H1 (cell line): ENCODE measurements around the gene MPP3. TPM values are rescaled to one million over a fixed set of nuclear protein-coding genes. Genes with fewer than 3 reads are reported as not detected.

ENCODE experiments used
- CTCF ChIA-PET: fragments of 300-600 bp; sonication (Branson Sonifier 250); formaldehyde crosslinking; loops from one replicate; lab custom pipeline; 2021; ENCODE audit not compliant: partially characterized antibody; lab: Charles Lee
- POLR2A ChIA-PET: fragments of 300-600 bp; sonication (Branson Sonifier 250); formaldehyde crosslinking; loops from one replicate; lab custom pipeline; 2021; ENCODE audit warnings: inconsistent platforms; ENCODE audit not compliant: partially characterized antibody; lab: Charles Lee
- DNase-seq, 2 experiments: peaks; one replicate each; pipeline versions ENCODE4 v3.0.0 to v3.0.0-alpha.2; 2010 to 2022; ENCODE audit warnings: low spot score in 2 of 2, low read depth in 1 of 2, mixed read lengths in 1 of 2
- FAIRE-seq: peaks from 2 replicates; lab custom pipeline; 2011; peaks lifted over from hg19 to GRCh38; lab: Jason Lieb, UNC
- H2AFZ ChIP-seq: 2 replicates; pipeline ENCODE4 v1.8.1; 2012; ENCODE audit warnings: low read length, inconsistent platforms
- H2AK5ac ChIP-seq: 2 replicates; pipeline ENCODE4 v1.6.1; 2013; ENCODE audit warnings: low read depth, low read length
- H2BK120ac ChIP-seq: replicated peaks from 2 replicates; pipeline ENCODE3; 2013; ENCODE audit warnings: low read depth, low read length, inconsistent platforms
- H2BK12ac ChIP-seq: 2 replicates; pipeline ENCODE4 v1.6.1; 2013; ENCODE audit warnings: low read depth, low read length
- H2BK15ac ChIP-seq: 2 replicates; pipeline ENCODE4 v1.6.1; 2013; ENCODE audit warnings: low read length
- H2BK20ac ChIP-seq: 2 replicates; pipeline ENCODE4 v1.6.1; 2013; ENCODE audit warnings: low read length
- H2BK5ac ChIP-seq: 2 replicates; pipeline ENCODE4 v1.6.1; 2013; ENCODE audit warnings: low read depth, low read length
- H3K14ac ChIP-seq: 2 replicates; pipeline ENCODE4 v1.6.1; 2013; ENCODE audit warnings: inconsistent platforms; ENCODE audit not compliant: insufficient read length
- H3K18ac ChIP-seq: 2 replicates; pipeline ENCODE4 v1.6.1; 2013; ENCODE audit warnings: low read length; ENCODE audit errors: extremely low read depth
- H3K23ac ChIP-seq: 2 replicates; pipeline ENCODE4 v1.6.1; 2013; ENCODE audit warnings: inconsistent platforms; ENCODE audit not compliant: insufficient read length
- H3K23me2 ChIP-seq: 2 replicates; pipeline ENCODE4 v1.6.1; 2013; ENCODE audit warnings: low read depth, low read length
- H3K27ac ChIP-seq: 2 replicates; pipeline ENCODE4 v1.6.1; 2011; ENCODE audit warnings: low read depth, low read length, inconsistent platforms
- H3K27me3 ChIP-seq, 4 experiments: replicated peaks in 1 of 4; 1 replicate in 1 of 4; 2 replicates in 3 of 4; pipeline versions ENCODE4 v1.6.1 to v1.8.1; 2011 to 2013; ENCODE audit warnings: low read length in 3 of 4, mild to moderate bottlenecking in 3 of 4, inconsistent platforms in 2 of 4, mixed read lengths in 2 of 4, moderate library complexity in 1 of 4; ENCODE audit not compliant: control insufficient read depth in 3 of 4, insufficient read depth in 3 of 4; ENCODE audit errors: extremely low read depth in 1 of 4
- H3K36me3 ChIP-seq, 4 experiments: 2 replicates each; pipeline versions ENCODE4 v1.6.1 to v1.8.1; 2011 to 2013; ENCODE audit warnings: mild to moderate bottlenecking in 4 of 4, low read length in 3 of 4, moderate library complexity in 2 of 4, control low read depth in 1 of 4, inconsistent platforms in 1 of 4; ENCODE audit not compliant: insufficient read depth in 4 of 4, control insufficient read depth in 2 of 4
- H3K4ac ChIP-seq: replicated peaks from 2 replicates; pipeline ENCODE3; 2013; ENCODE audit warnings: low read length, low read depth, mixed read lengths, inconsistent platforms; ENCODE audit not compliant: insufficient read length
- H3K4me1 ChIP-seq, 4 experiments: replicated peaks in 1 of 4; 1 replicate in 1 of 4; 2 replicates in 3 of 4; pipeline versions ENCODE4 v1.6.1 to v1.8.1; 2011 to 2013; ENCODE audit warnings: low read length in 3 of 4, inconsistent platforms in 2 of 4, mixed read lengths in 1 of 4; ENCODE audit not compliant: insufficient read depth in 4 of 4, control insufficient read depth in 3 of 4
- H3K4me2 ChIP-seq, 2 experiments: 2 replicates each; pipeline versions ENCODE4 v1.6.1 to v1.8.1; 2011 to 2013; ENCODE audit warnings: low read depth in 2 of 2, low read length in 2 of 2, control low read depth in 1 of 2, inconsistent platforms in 1 of 2, mild to moderate bottlenecking in 1 of 2; ENCODE audit not compliant: insufficient read depth in 1 of 2
- H3K4me3 ChIP-seq, 4 experiments: fragments of 200-600, 300-600 bp in 1 of 4; sonication (generic), shearing (Covaris generic), sonication (Bioruptor Twin) in 1 of 4; 2 replicates each; pipeline versions ENCODE4 v1.5.1 to v1.8.1; 2011 to 2016; ENCODE audit warnings: low read length in 4 of 4, low read depth in 3 of 4, control low read depth in 2 of 4, inconsistent platforms in 2 of 4, mild to moderate bottlenecking in 2 of 4, mixed read lengths in 1 of 4, moderate library complexity in 1 of 4; ENCODE audit not compliant: insufficient read depth in 2 of 4; ENCODE audit errors: extremely low read depth in 1 of 4
- H3K56ac ChIP-seq: replicated peaks from 2 replicates; pipeline ENCODE3; 2013; ENCODE audit warnings: low read depth, mild to moderate bottlenecking, mixed read lengths, low read length, inconsistent platforms; ENCODE audit not compliant: insufficient read length
- H3K79me1 ChIP-seq: 2 replicates; pipeline ENCODE4 v1.6.1; 2013; ENCODE audit warnings: low read depth, low read length, control low read depth
- H3K79me2 ChIP-seq, 2 experiments: 2 replicates each; pipeline versions ENCODE4 v1.6.1 to v1.8.1; 2012 to 2013; ENCODE audit warnings: low read length in 2 of 2, mild to moderate bottlenecking in 2 of 2, inconsistent platforms in 1 of 2; ENCODE audit not compliant: insufficient read depth in 2 of 2, control insufficient read depth in 1 of 2
- H3K9ac ChIP-seq, 4 experiments: replicated peaks in 1 of 4; 1 replicate in 1 of 4; 2 replicates in 3 of 4; pipeline versions ENCODE4 v1.6.1 to v1.8.1; 2011 to 2013; ENCODE audit warnings: low read depth in 3 of 4, low read length in 3 of 4, control low read depth in 2 of 4, mild to moderate bottlenecking in 2 of 4, moderate library complexity in 2 of 4, inconsistent platforms in 1 of 4; ENCODE audit errors: extremely low read depth in 1 of 4
- H3K9me3 ChIP-seq, 2 experiments: 2 replicates each; pipeline versions ENCODE4 v1.6.1 to v1.8.1; 2012 to 2013; ENCODE audit warnings: mild to moderate bottlenecking in 2 of 2, moderate library complexity in 2 of 2, control low read depth in 1 of 2, inconsistent platforms in 1 of 2, low read depth in 1 of 2, low read length in 1 of 2, mixed read lengths in 1 of 2; ENCODE audit not compliant: insufficient read depth in 2 of 2
- H4K20me1 ChIP-seq, 2 experiments: replicated peaks in 1 of 2; 2 replicates each; pipeline versions ENCODE3 to v1.8.1; 2011 to 2013; ENCODE audit warnings: inconsistent platforms in 2 of 2, low read length in 2 of 2, mild to moderate bottlenecking in 1 of 2; ENCODE audit not compliant: insufficient read depth in 2 of 2, control insufficient read depth in 1 of 2
- H4K5ac ChIP-seq: 2 replicates; pipeline ENCODE4 v1.6.1; 2013; ENCODE audit warnings: low read length, low read depth, mixed read lengths, inconsistent platforms; ENCODE audit not compliant: insufficient read length
- H4K8ac ChIP-seq: 2 replicates; pipeline ENCODE4 v1.8.0; 2013; ENCODE audit warnings: mild to moderate bottlenecking, moderate library complexity, low read length, inconsistent platforms; ENCODE audit not compliant: insufficient read depth; ENCODE audit errors: extremely low read depth
- H4K91ac ChIP-seq: replicated peaks from 2 replicates; pipeline ENCODE3; 2013; ENCODE audit warnings: low read length, mixed read lengths, inconsistent platforms; ENCODE audit not compliant: insufficient read length
- ASH2L ChIP-seq: fragments of 200-600, 300-600 bp; sonication (generic); IDR thresholded peaks from one replicate; pipeline ENCODE4 v1.7.1; 2017; ENCODE audit warnings: low read length
- BACH1 ChIP-seq: IDR thresholded peaks from 2 replicates; pipeline ENCODE4 v1.6.1; 2012; ENCODE audit warnings: low read length, improper control_type of control experiment
- CBX8 ChIP-seq: fragments of 300-800, 300-1000 bp; sonication (generic); IDR thresholded peaks from 2 replicates; pipeline ENCODE4 v1.7.1; 2016; ENCODE audit warnings: low read depth, low read length, borderline replicate concordance
- CEBPB ChIP-seq: IDR thresholded peaks from 2 replicates; pipeline ENCODE4 v1.6.1; 2012; ENCODE audit warnings: low read depth, low read length
- EP300 ChIP-seq, 2 experiments: IDR thresholded peaks; 1 replicate in 1 of 2; 2 replicates in 1 of 2; pipeline ENCODE4 v1.6.1; 2011 to 2012; ENCODE audit warnings: low read depth in 2 of 2, low read length in 2 of 2, mild to moderate bottlenecking in 2 of 2, borderline replicate concordance in 1 of 2, inconsistent platforms in 1 of 2, moderate library complexity in 1 of 2
- GABPA ChIP-seq: IDR thresholded peaks from 2 replicates; pipeline ENCODE4 v1.6.1; 2011; ENCODE audit warnings: mild to moderate bottlenecking, low read length, moderate library complexity, borderline replicate concordance; ENCODE audit not compliant: insufficient read depth
- NRF1 ChIP-seq: IDR thresholded peaks from 2 replicates; pipeline ENCODE4 v1.6.1; 2011; ENCODE audit warnings: mild to moderate bottlenecking, low read depth, low read length, improper control_type of control experiment
- RAD21 ChIP-seq, 2 experiments: IDR thresholded peaks in 1 of 2; conservative IDR thresholded peaks in 1 of 2; 2 replicates each; pipeline ENCODE4 v1.6.1; 2011; ENCODE audit warnings: low read depth in 2 of 2, low read length in 2 of 2, improper control_type of control experiment in 1 of 2, inconsistent platforms in 1 of 2, mild to moderate bottlenecking in 1 of 2, moderate library complexity in 1 of 2
- SIX5 ChIP-seq: IDR thresholded peaks from 2 replicates; pipeline ENCODE4 v1.6.1; 2011; ENCODE audit warnings: mild to moderate bottlenecking, low read depth, low read length
- TAF1 ChIP-seq: IDR thresholded peaks from 2 replicates; pipeline ENCODE4 v1.6.1; 2011; ENCODE audit warnings: mild to moderate bottlenecking, low read depth, low read length
- TEAD4 ChIP-seq: IDR thresholded peaks from 2 replicates; pipeline ENCODE4 v1.6.1; 2012; ENCODE audit warnings: low read depth, low read length, inconsistent platforms, mixed read lengths
- USF2 ChIP-seq: IDR thresholded peaks from 2 replicates; pipeline ENCODE4 v1.6.1; 2011; ENCODE audit warnings: low read length, improper control_type of control experiment
- WGBS, 2 experiments: shearing (Covaris generic) in 1 of 2; methylation state at CpG; one replicate each; pipeline versions ENCODE4 v1.1.6 to v1.1.7; 2013 to 2015; ENCODE audit warnings: low lambda C conversion rate in 2 of 2, mixed read lengths in 2 of 2, inconsistent platforms in 1 of 2, low coverage in 1 of 2, missing lambda C conversion rate in 1 of 2; ENCODE audit not compliant: insufficient replicate concordance in 2 of 2, insufficient coverage in 1 of 2, insufficient read length in 1 of 2; ENCODE audit errors: extremely low coverage in 1 of 2, missing lambda C conversion rate in 1 of 2; 5-methylcytosine and 5-hydroxymethylcytosine counted together
- polyA plus RNA-seq, 7 experiments: library from polyadenylated mRNA; depleted of rRNA in 3 of 7; stranded (reverse) in 5 of 7; unstranded in 2 of 7; fragments of >200 nt in 5 of 7; fragments of 200-250 nt in 2 of 7; gene quantifications; 1 replicate in 5 of 7; 2 replicates in 1 of 7; 4 replicates in 1 of 7; pipeline versions ENCODE4 v1.2.1 to v1.2.3, GENCODE V29; 2011 to 2013; ENCODE audit warnings: missing spikeins in 2 of 7, mixed read lengths in 2 of 7
- total RNA-seq: library from RNA; stranded (reverse); fragmentation: NEBNext Ultra II Directional; extraction: Animal tissue kit (Norgen Biotek cat#: 25700); gene quantifications from 2 replicates; pipeline ENCODE4 v1.2.1, GENCODE V29; 2021

The MPP3 gene
- total and polyA plus RNA-seq, 2 of the 8 experiments (the other 6 are each of a cell fraction or from before 2014, with no cell fraction given) = 3.1 to 6.1 TPM

DNA sequence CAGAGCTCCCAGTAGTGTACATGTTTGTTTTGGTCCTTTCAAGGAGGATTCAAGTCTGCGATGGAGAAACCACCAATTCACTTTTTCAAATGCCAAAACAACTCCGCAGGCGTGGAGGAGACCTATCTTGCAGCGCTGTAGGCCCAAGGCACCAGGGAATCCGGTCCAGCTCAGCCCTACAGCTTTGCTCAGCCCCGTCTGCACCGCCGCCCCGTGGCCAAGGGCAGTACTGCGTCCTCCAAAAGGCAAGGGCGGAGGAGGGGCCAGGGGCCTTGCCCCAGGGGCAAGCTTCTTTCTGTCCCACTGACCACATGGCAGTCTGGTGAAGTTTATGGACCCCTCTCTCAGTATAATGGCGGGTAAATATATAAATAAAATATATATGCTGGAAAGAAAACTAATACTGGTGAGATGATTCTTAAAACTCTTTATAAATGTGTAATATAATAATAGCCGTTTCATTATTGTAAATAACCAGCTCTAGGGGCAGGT, 13.3 kb upstream of the MPP3 start:
- Histone ChIP-seq H3K79me1 (no peaks in the 10 kb centered on the region), H4K5ac (no peak overlapping the region), H3K4me3 (peak overlapping the region in 1 of 4 experiments; percentile 46; a peak in 1 of 8 replicates), H3K27me3 (peaks cover 0 to 3% (median 0%) of the 10 kb centered on the region in 4 experiments; a peak in 2 of 7 replicates), H2BK5ac (no peak overlapping the region), H3K9ac (no peak overlapping the region), H3K23ac (no peak overlapping the region), H3K14ac (no peak overlapping the region), H3K56ac (no peak overlapping the region), H4K91ac (no peak overlapping the region), H3K9me3 (no peaks in the 10 kb centered on the region), H2AK5ac (no peak overlapping the region), H3K23me2 (no peaks in the 10 kb centered on the region), H3K27ac (no peak overlapping the region), H2BK12ac (no peak overlapping the region), H3K18ac (no peak overlapping the region), H3K4me2 (peak overlapping the region in 1 of 2 experiments; percentile 72; a peak in 1 of 4 replicates), H2BK20ac (no peak overlapping the region), H3K79me2 (no peaks in the 10 kb centered on the region), H2BK15ac (no peak overlapping the region), H4K8ac (no peak overlapping the region), H4K20me1 (no peaks in the 10 kb centered on the region), H2AFZ (no peak overlapping the region), H3K36me3 (no peaks in the 10 kb centered on the region), H3K4ac (no peak overlapping the region), H2BK120ac (no peak overlapping the region), H3K4me1 (peaks cover 0 to 5% (median 1%) of the 10 kb centered on the region in 4 experiments; a peak in 2 of 7 replicates)
- WGBS, 2 experiments = 12% methylated on average over 13 of the region's 13 CpGs; no CpG with 5 or more reads in 1 of the 2 experiments
- FAIRE-seq = peak; percentile 45
- CTCF ChIA-PET = interaction anchor here (0.6 to 3.2 kb wide), 46 partner anchors 8 to 835 kb away, joined by 3 to 27 read pairs (median 5); partner anchors contain the start of genes CFAP97D1 and MPP3
- DNase-seq = peak; percentile 77 to 100
- POLR2A ChIA-PET = interaction anchor here (0.5 to 1.8 kb wide), 7 partner anchors 14 to 327 kb away, joined by 3 to 6 read pairs (median 3); partner anchors contain the start of gene MPP3
- peak; percentile 42; the same call in 1 of the 2 replicates for TF ChIP-seq GABPA
- TF ChIP-seq RAD21 (IDR thresholded peaks at IDR 0.05 in 1 of 2, conservative IDR thresholded peaks at IDR 0.05 in 1 of 2; ENCODE audit: low read depth in 2 of 2, low read length in 2 of 2) = peak; percentile 80 to 92
- no peak for TF ChIP-seq CBX8
- no peak for TF ChIP-seq NRF1
- no peak for TF ChIP-seq SIX5
- TF ChIP-seq CEBPB = peak; percentile 27; the same call in 1 of the 2 replicates
- 0 out of 2 replicates have a peak, but pooled peaks have one; percentile 20 for TF ChIP-seq TEAD4
- no peak for TF ChIP-seq ASH2L
- no peak for TF ChIP-seq BACH1
- TF ChIP-seq USF2 = no peak
- no peak for TF ChIP-seq TAF1
- no peak for TF ChIP-seq EP300 (IDR thresholded peaks at IDR 0.05; ENCODE audit: borderline replicate concordance in 1 of 2, low read depth in 2 of 2, low read length in 2 of 2)
